Activated CD4-positive, CD25-positive, alpha-beta regulatory T cell treated with anti-CD3 and anti-CD28 coated beads, Interleukin-2, amount 50 U/mL, for 16 hours (primary cell): Measurements from ENCODE around the gene NPSR1.
"Not testable (repeated sequence)": the region's sequence is repeated elsewhere in the genome, so short reads cannot be mapped to it uniquely, and the experiment has no call there.

Experiments
- DNase-seq: peaks from one replicate; pipeline ENCODE4 v3.0.0-alpha.2; 2020; ENCODE audit warnings: low read depth, low spot score

NPSR1 gene, protein sequence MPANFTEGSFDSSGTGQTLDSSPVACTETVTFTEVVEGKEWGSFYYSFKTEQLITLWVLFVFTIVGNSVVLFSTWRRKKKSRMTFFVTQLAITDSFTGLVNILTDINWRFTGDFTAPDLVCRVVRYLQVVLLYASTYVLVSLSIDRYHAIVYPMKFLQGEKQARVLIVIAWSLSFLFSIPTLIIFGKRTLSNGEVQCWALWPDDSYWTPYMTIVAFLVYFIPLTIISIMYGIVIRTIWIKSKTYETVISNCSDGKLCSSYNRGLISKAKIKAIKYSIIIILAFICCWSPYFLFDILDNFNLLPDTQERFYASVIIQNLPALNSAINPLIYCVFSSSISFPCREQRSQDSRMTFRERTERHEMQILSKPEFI

GRCh38 chr7:34657632-34658268 lies at the start of gene NPSR1:
Gene NPSR1 (plus strand): TSS chr7:34658218. CDS start chr7:34658413, 195 bp downstream.
- no peak for DNase-seq

DNA sequence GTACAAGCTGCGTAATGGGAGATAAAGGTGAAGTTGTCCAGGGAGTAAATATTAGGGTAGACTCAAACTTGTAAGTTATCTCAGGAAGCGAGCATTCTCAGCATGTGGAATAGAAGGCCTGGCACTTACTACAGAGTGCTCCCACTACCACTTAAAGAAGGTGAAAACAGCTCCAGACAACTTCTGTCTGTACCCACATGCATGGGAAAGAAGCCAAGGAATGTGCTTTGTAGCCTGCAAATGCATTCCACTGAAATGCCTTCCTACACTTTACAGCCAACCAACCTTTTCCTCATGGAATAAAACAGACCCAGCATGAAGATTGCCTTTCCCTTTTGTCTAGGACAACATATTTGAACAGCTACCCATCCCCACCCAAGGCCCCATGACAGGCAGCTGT lies 45.4 kb upstream of the NPSR1 start:
- no peak for DNase-seq

DNA sequence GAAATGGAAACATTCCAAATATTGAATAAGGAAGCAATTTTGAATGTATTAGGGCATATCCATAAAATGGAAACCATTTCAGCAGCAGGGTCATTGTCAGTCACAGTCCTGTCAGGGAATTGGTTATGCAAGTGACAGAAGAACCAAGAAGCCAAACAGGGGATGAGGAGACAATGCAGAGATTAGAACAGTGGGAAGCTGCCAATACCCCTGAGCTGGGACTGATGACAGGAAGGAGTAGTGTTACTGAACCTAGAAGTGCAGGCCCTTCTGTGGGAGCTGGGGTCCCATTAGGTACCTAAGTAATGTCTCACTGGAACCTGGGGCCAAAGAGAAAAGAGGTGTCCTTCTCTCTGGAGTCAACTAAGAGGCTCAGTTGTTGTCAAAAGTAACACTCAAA lies 37.6 kb upstream of the NPSR1 start:
- no peak for DNase-seq

DNA sequence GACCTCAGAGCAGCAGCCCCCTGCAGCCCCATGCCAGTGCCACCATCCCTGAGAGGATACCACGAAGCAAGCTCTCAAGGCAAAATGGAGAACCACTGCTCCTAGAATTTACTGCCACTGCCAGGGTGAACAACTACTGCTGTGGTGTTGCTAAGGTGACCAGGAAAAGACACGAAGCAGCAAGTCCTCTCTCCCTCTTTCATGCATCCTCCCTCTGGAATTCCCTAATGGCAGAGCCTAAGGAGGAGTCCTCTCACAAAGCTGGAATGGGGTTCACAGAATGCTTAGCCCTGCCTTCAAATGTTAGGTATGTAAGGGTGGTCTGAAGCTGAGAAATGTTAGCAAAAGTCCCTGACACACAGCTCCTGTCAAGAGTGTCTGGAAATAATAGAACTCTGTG lies 35.8 kb upstream of the NPSR1 start:
- no peak for DNase-seq

GRCh38 chr7:34622771-34623250 lies 35.2 kb upstream of the NPSR1 start:
- DNase-seq = no peak

- DNase-seq = not testable (repeated sequence)
Observed at GRCh38 chr7:34628618-34629017, 29.4 kb upstream of the NPSR1 start.

DNA sequence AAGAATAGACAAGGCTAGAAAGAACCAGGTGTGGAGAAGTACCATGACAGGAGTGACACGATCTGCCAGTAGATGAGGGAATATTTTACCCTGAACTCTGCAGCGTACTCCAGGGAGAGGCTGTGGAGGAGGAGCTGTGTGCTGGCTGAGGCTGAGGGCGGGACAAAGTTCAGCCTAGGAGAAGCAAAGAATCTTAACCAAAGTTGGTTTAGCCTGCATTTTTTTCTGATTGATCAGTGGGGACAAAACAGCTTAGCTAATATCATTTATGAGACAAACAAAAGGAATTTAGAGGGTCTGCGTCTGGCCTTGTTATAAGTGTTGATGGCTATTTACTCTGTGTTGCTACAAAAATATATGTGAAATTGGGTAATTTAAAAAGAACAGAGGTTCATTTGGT lies 5.2 kb upstream of the NPSR1 start:
- DNase-seq = no peak

DNA sequence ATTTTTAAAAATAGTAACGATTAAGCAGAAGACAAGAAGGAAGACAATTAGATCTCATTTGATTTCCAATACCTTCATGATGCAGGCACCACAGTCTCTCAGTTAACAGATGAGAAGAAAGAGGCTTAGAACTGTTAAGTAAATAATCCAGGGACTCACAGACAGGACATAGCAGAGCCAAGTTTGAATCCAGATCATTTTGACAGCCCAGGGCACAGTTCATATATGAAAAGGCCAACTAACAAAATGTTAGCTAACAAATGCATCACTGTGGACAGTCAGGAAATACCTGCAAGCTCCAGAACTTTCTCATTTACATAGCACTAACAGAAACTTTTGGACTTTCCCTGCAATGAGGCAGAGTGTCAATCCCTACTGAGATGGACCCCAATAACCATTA lies 4.2 kb upstream of the NPSR1 start:
- no peak for DNase-seq

GRCh38 chr7:34655384-34655783 lies 2.6 kb upstream of the NPSR1 start:
- DNase-seq = no peak

- DNase-seq = no peak
Observed at GRCh38 chr7:34656041-34656440, 2.0 kb upstream of the NPSR1 start.

GRCh38 chr7:34659472-34660075 lies 1.6 kb downstream of the NPSR1 start:
- no peak for DNase-seq

DNA sequence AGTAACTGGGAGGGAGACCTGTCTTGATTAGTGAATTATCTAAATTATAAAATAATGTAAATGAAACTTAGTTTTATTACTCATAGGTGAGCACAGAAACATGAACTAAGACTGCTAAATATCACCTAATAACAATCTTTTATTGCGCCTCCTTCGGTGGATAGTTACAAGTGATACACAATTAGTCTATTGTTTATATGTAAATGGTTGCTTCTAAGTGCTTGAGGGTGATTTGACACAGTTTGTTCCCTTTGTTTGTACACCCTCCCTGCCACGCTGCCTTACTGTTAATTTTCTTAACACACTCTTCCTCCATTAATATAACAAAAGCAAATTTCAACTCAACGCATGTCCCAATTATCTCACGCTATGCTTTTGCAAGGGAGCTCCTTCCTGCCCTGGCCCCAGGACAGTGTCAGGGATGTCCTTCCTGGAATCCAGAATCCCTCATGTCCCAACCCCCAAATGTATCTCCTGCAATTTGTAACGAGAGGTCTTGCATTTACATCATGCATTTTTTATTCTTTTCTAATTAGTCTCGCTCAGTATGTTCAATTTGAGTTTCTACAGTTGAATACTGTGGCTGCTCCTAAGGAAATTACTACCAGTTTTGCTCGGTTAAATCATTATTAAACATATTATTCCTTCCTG lies 4.2 kb downstream of the NPSR1 start:
- no peak for DNase-seq

- DNase-seq = no peak
Observed at GRCh38 chr7:34664755-34665154, 6.7 kb downstream of the NPSR1 start.

DNA sequence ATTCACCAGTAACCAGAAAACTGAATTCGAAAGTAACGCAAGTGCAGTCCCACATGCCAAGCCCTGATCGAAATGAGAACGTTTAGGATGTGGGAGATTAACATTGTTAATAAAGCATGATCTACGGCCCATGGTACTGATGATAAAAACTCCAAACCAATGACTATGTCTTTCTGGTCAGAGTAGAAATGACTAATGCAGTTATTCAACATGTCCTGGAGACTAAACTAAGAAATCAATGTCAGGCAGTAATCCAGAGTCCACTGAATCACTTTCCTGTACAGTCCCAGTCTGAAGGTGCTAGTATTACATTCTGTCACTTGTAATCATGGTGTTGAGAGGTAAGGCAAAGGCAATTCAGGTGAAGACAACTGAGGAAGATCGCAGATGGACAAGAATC lies 14.4 kb downstream of the NPSR1 start:
- DNase-seq = no peak

- DNase-seq = no peak
Observed at GRCh38 chr7:34673066-34673465, 15.0 kb downstream of the NPSR1 start.

DNA sequence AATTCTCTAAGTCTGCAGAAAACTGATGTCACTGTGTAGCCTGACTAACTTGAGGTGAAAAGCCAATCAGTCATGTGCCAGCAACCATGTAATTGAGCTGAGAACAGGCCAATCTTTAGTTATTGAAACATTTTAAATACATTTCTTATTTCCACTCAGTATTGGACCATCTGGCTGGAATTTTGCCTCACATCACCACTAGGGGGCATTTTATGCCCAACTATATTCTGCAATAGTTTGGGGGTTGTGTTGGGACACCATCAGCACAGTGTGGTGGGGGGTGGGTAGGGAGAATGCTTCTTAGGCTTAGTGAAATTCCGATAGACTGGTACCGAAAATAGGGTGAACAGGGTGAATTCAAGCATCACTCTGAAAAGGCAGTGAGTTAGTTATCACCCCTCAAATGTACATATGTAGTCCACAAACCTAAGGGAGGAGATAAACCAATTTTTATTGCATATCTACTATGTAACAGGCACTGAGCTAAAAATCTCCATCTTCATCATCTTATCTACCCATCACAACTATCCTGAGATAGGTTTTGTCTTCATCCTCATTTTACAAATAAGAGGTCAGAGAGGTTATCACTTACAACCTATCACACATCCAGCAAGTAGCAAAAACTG lies 17.8 kb downstream of the NPSR1 start:
- no peak for DNase-seq

DNA sequence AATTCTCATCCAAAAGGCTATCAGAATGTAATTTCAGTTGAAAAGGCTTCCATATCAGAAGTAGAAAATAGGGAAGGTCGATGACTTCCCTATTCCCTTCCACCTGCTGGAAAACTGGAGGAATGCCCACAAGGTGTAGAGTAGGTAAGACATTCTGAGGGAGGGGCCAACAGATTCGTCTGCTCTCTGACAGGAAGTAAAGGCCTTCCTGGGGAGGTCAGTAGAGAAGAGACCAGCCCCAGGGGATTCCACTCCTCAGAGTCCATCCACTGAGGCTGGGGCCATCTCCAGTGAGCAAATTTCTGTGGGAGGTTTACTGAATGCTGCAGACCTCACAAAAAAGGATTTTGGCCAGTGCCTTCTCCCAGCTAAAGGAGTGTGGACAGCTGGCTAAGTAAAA lies 19.5 kb downstream of the NPSR1 start:
- DNase-seq = no peak

- DNase-seq = no peak
Observed at GRCh38 chr7:34687529-34687928, 29.5 kb downstream of the NPSR1 start.

DNA sequence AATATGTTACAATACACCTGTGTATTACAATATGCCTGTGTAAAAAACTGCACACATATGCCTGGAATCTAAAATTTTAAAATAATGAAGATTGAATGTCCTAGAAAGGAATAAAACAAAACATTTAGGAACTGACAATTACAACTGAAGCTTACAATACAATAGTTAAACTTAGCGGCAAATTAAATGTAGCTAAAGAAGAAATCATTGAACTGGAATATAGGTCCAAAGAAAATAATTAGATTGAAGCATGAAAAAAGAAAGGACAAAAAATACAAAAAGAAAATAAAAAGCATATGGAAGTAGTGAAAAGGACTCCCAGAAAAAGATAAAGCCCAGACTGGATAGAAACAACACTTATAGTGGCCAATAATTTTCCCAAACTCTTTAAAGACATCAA lies 38.4 kb downstream of the NPSR1 start:
- no peak for DNase-seq

GRCh38 chr7:34709771-34710170 lies 51.8 kb downstream of the NPSR1 start:
- DNase-seq = no peak

- DNase-seq = no peak
Observed at GRCh38 chr7:34718867-34719266, 60.8 kb downstream of the NPSR1 start.

GRCh38 chr7:34719636-34720035 lies 61.6 kb downstream of the NPSR1 start:
- no peak for DNase-seq
